ENCODE measurements around the gene IL16.

- TF ChIP-seq, protein P1, sequence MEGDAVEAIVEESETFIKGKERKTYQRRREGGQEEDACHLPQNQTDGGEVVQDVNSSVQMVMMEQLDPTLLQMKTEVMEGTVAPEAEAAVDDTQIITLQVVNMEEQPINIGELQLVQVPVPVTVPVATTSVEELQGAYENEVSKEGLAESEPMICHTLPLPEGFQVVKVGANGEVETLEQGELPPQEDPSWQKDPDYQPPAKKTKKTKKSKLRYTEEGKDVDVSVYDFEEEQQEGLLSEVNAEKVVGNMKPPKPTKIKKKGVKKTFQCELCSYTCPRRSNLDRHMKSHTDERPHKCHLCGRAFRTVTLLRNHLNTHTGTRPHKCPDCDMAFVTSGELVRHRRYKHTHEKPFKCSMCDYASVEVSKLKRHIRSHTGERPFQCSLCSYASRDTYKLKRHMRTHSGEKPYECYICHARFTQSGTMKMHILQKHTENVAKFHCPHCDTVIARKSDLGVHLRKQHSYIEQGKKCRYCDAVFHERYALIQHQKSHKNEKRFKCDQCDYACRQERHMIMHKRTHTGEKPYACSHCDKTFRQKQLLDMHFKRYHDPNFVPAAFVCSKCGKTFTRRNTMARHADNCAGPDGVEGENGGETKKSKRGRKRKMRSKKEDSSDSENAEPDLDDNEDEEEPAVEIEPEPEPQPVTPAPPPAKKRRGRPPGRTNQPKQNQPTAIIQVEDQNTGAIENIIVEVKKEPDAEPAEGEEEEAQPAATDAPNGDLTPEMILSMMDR (IDR thresholded peaks at IDR 0.05 in 8 of 11, conservative IDR thresholded peaks at IDR 0.05 in 3 of 11), result no peak
- TF ChIP-seq POLR2AphosphoS5 (IDR thresholded peaks at IDR 0.05) (no peak), POLR2A (IDR thresholded peaks at IDR 0.05) (no peak)
These were observed 166.6 kb downstream of the IL16 start for GRCh38 chr15:81363276-81363675.
